Measurements from ENCODE around the gene MIA.
"Not testable (repeated sequence)": the region's sequence is repeated elsewhere in the genome, so short reads cannot be mapped to it uniquely, and the experiment has no call there.

The MIA gene

GRCh38 chr19:40825460-40826095 is 50.3 kb downstream of the MIA start:
- DNase-seq = not testable (repeated sequence)

DNA sequence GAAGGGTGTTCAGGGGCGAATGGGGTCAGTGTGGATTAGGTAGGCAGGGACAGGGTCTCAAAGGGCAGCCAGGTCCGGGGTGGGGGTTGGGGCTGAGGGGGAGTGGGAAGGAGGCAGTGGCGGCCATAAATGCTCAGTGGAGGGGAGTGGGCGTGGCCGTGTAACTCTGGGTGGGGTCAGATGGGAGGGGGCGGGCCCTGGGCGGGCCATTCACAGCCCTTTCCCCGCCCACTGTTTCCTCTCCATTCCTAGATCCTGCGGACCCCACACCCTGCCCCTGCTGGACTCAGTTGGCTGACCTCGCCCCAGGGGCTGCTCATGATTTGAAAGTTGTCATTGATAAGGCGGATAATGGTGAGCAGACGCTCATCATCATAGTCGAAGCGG is 51.0 kb downstream of the MIA start:
- not testable (repeated sequence) for DNase-seq

DNA sequence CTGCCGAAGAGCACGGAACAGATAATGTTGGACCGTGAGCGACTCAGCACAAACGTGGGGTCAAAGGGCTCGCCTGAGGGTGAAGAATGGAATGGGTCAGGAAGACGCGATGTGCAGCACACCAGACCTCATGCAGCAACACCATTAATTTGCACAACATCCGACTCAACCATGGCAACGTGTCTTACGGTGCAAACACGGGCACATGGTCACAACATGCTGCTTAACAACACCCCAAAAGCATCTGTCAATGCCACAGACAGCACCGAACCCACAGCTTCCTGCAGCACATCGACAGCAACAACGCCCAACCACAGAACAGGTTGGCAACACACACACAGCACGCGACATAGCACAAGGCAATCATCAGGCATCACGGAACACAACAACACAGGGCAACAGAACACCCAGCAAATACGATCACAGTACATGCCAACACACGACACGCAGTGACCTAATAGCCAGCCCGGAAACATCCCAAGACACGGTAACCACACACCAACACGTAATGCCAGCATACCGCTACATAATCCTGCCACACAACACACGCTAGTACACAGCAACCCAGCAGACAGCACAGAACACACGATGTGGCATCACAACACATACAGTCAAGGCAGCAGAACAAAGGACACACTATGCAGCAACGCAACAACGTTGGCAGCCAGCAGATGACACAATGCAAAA is 51.5 kb downstream of the MIA start:
- DNase-seq = not testable (repeated sequence)

All from NCI-H2029 (cell line).